Measurements from ENCODE around the gene ABCC4.

DNA sequence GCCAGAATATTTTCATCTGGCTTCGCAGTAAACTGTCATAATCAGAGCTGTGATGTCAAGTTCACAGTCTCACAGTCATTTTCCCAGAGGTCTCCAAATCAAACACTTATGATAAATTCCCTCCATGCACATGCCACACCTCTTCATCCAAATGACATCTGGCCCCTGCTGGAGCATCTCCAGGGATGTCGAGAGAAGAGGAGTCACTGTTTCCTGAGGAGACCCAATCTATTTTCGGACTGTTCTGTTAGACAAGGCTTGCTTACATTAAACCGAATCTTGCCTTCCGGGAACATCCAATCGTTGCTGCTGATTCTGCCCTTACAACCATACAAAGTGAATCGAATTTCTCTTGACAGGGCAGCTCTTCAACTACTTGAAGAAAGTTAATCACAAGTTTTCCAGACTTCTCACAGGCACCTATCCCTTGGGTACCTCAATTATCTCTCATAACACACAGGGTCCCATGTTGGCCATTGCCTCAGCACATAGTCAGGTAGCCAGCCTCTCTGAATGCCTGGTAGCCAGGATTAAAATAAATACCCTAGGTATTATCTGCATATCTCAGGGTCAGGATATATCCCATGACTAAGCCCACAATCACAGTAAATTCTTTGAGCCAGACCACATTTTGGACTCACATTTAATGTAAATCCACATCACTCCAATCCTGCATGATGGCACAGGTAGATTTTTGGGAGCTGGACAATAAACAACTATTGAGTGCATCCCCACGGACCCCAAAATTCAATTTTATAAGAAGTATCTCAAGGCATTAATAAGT is 182.5 kb downstream of the ABCC4 start:
- TF ChIP-seq, protein P1, sequence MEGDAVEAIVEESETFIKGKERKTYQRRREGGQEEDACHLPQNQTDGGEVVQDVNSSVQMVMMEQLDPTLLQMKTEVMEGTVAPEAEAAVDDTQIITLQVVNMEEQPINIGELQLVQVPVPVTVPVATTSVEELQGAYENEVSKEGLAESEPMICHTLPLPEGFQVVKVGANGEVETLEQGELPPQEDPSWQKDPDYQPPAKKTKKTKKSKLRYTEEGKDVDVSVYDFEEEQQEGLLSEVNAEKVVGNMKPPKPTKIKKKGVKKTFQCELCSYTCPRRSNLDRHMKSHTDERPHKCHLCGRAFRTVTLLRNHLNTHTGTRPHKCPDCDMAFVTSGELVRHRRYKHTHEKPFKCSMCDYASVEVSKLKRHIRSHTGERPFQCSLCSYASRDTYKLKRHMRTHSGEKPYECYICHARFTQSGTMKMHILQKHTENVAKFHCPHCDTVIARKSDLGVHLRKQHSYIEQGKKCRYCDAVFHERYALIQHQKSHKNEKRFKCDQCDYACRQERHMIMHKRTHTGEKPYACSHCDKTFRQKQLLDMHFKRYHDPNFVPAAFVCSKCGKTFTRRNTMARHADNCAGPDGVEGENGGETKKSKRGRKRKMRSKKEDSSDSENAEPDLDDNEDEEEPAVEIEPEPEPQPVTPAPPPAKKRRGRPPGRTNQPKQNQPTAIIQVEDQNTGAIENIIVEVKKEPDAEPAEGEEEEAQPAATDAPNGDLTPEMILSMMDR (IDR thresholded peaks at IDR 0.05 in 2 of 3, conservative IDR thresholded peaks at IDR 0.05 in 1 of 3; ENCODE audit: insufficient read depth in 2 of 3, low read depth in 1 of 3, low read length in 3 of 3), result no peak
- TF ChIP-seq RAD21 (CRISPR knock-in tag; conservative IDR thresholded peaks at IDR 0.05 in 1 of 2, IDR thresholded peaks at IDR 0.05 in 1 of 2), result no peak
- TF ChIP-seq, protein P2, sequence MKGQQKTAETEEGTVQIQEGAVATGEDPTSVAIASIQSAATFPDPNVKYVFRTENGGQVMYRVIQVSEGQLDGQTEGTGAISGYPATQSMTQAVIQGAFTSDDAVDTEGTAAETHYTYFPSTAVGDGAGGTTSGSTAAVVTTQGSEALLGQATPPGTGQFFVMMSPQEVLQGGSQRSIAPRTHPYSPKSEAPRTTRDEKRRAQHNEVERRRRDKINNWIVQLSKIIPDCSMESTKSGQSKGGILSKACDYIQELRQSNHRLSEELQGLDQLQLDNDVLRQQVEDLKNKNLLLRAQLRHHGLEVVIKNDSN (CRISPR knock-in tag; IDR thresholded peaks at IDR 0.05), result no peak
- TF ChIP-seq, protein P3, sequence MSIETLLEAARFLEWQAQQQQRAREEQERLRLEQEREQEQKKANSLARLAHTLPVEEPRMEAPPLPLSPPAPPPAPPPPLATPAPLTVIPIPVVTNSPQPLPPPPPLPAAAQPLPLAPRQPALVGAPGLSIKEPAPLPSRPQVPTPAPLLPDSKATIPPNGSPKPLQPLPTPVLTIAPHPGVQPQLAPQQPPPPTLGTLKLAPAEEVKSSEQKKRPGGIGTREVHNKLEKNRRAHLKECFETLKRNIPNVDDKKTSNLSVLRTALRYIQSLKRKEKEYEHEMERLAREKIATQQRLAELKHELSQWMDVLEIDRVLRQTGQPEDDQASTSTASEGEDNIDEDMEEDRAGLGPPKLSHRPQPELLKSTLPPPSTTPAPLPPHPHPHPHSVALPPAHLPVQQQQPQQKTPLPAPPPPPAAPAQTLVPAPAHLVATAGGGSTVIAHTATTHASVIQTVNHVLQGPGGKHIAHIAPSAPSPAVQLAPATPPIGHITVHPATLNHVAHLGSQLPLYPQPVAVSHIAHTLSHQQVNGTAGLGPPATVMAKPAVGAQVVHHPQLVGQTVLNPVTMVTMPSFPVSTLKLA (conservative IDR thresholded peaks at IDR 0.05), result no peak
- TF ChIP-seq PHF8 (IDR thresholded peaks at IDR 0.05; ENCODE audit: borderline replicate concordance, low read length), result no peak

Data from K562 (cell line).